ENCODE data around the gene GRAMD2A.
A peak's percentile ranks its signal among the peaks of the same experiment; 100 is the strongest.

GRAMD2A gene

GRCh38 chr15:72167445-72167844, 30.1 kb downstream of the GRAMD2A start:
- no peak for DNase-seq (ENCODE audit: low read depth)

- no peak for DNase-seq (ENCODE audit: low read depth)
Observed at GRCh38 chr15:72166716-72167417, 30.7 kb downstream of the GRAMD2A start.

GRCh38 chr15:72163719-72164118, 33.9 kb downstream of the GRAMD2A start:
- no peak for DNase-seq (ENCODE audit: low read depth)

GRCh38 chr15:72162569-72162968, 35.0 kb downstream of the GRAMD2A start:
- no peak for DNase-seq (ENCODE audit: low read depth)

- no peak for DNase-seq (ENCODE audit: low read depth)
Observed at GRCh38 chr15:72161361-72162132, 36.0 kb downstream of the GRAMD2A start.

GRCh38 chr15:72160696-72161245, 36.8 kb downstream of the GRAMD2A start:
- no peak for DNase-seq (ENCODE audit: low read depth)

GRCh38 chr15:72156928-72157327, 40.7 kb downstream of the GRAMD2A start:
- no peak for DNase-seq (ENCODE audit: low read depth)

GRCh38 chr15:72155635-72156616, 41.7 kb downstream of the GRAMD2A start:
- DNase-seq (ENCODE audit: low read depth), result peak; percentile 80

- DNase-seq (ENCODE audit: low read depth), result no peak
Observed at GRCh38 chr15:72155003-72155621, 42.5 kb downstream of the GRAMD2A start.

GRCh38 chr15:72154316-72154715, 43.3 kb downstream of the GRAMD2A start:
- no peak for DNase-seq (ENCODE audit: low read depth)

GRCh38 chr15:72153269-72154000, 44.2 kb downstream of the GRAMD2A start:
- no peak for DNase-seq (ENCODE audit: low read depth)

- no peak for DNase-seq (ENCODE audit: low read depth)
Observed at GRCh38 chr15:72147418-72147817, 50.2 kb downstream of the GRAMD2A start.

- DNase-seq (ENCODE audit: low read depth), result no peak
Observed at GRCh38 chr15:72146934-72147333, 50.7 kb downstream of the GRAMD2A start.

GRCh38 chr15:72146221-72146620, 51.4 kb downstream of the GRAMD2A start:
- DNase-seq (ENCODE audit: low read depth), result no peak

- DNase-seq (ENCODE audit: low read depth), result no peak
Observed at GRCh38 chr15:72141171-72142084, 56.2 kb downstream of the GRAMD2A start.

GRCh38 chr15:72140088-72140487, 57.5 kb downstream of the GRAMD2A start:
- no peak for DNase-seq (ENCODE audit: low read depth)

GRCh38 chr15:72139667-72140066, 57.9 kb downstream of the GRAMD2A start:
- DNase-seq (ENCODE audit: low read depth), result no peak

- no peak for DNase-seq (ENCODE audit: low read depth)
Observed at GRCh38 chr15:72136170-72137051, 61.2 kb downstream of the GRAMD2A start.

GRCh38 chr15:72135719-72136118, 61.9 kb downstream of the GRAMD2A start:
- DNase-seq (ENCODE audit: low read depth), result no peak

All from activated T-cell treated with anti-CD3 and anti-CD28 coated beads for 1 hour (primary cell).